ENCODE measurements around the gene EYS.
"Not testable (repeated sequence)": the region's sequence is repeated elsewhere in the genome, so short reads cannot be mapped to it uniquely, and the experiment has no call there.

The EYS gene

GRCh38 chr6:63744810-63745209 lies 1962.2 kb downstream of the EYS start:
- H3K27me3 Mint-ChIP-seq = no peaks in the 10 kb centered on the region
- H3K36me3 Mint-ChIP-seq = no peaks in the 10 kb centered on the region
- H3K4me1 Mint-ChIP-seq = no peaks in the 10 kb centered on the region
- DNase-seq = no peak
- no peak overlapping the region for H3K27ac Mint-ChIP-seq
- no peak overlapping the region for H3K4me3 Mint-ChIP-seq
- CTCF ChIA-PET = no interaction called here
- peaks cover 8% of the 10 kb centered on the region for H3K9me3 Mint-ChIP-seq

GRCh38 chr6:63743691-63744090 lies 1963.3 kb downstream of the EYS start:
- Mint-ChIP-seq H3K36me3 (no peaks in the 10 kb centered on the region), H3K9me3 (peaks cover 8% of the 10 kb centered on the region), H3K27me3 (no peaks in the 10 kb centered on the region), H3K27ac (no peak overlapping the region), H3K4me1 (no peaks in the 10 kb centered on the region), H3K4me3 (no peak overlapping the region)
- CTCF ChIA-PET = no interaction called here
- no peak for DNase-seq

- H3K9me3 Mint-ChIP-seq = peaks cover 4% of the 10 kb centered on the region
- no peak for DNase-seq
- no peaks in the 10 kb centered on the region for H3K27me3 Mint-ChIP-seq
- no peaks in the 10 kb centered on the region for H3K4me1 Mint-ChIP-seq
- no peak overlapping the region for H3K27ac Mint-ChIP-seq
- CTCF ChIA-PET = no interaction called here
- no peaks in the 10 kb centered on the region for H3K36me3 Mint-ChIP-seq
- H3K4me3 Mint-ChIP-seq = no peak overlapping the region
Observed at GRCh38 chr6:63742060-63742459, 1965.0 kb downstream of the EYS start.

DNA sequence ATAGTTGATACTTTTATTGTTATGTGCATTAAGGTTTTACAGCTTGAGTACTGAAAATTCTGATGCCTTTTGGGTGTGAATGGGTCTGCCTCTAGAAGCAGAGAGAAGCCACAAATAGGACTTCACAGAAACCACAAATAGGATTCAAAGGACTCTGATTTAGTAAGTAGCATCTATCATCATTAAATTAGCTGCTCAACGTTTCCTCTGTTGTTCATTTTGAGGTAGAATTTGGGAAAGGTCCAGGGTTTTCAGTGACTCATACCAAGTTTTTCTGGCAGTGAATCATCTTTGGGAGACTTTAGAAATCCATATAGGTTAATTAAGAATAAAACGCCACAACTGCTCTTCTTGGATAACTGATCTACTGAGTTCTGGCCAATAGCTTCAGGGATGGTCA lies 1966.3 kb downstream of the EYS start:
- Mint-ChIP-seq H3K36me3 (no peaks in the 10 kb centered on the region), H3K4me3 (no peak overlapping the region), H3K27me3 (no peaks in the 10 kb centered on the region), H3K9me3 (peaks cover 1% of the 10 kb centered on the region), H3K27ac (no peak overlapping the region), H3K4me1 (no peaks in the 10 kb centered on the region)
- CTCF ChIA-PET = no interaction called here
- DNase-seq = no peak

GRCh38 chr6:63739094-63739687 lies 1967.8 kb downstream of the EYS start:
- Mint-ChIP-seq H3K4me1 (no peaks in the 10 kb centered on the region), H3K27me3 (no peaks in the 10 kb centered on the region), H3K9me3 (peaks cover 2% of the 10 kb centered on the region), H3K27ac (no peak overlapping the region), H3K36me3 (no peaks in the 10 kb centered on the region), H3K4me3 (no peak overlapping the region)
- CTCF ChIA-PET = no interaction called here
- DNase-seq = no peak

- H3K27me3 Mint-ChIP-seq, DNase-seq, H3K4me3 Mint-ChIP-seq, CTCF ChIA-PET, H3K4me1 Mint-ChIP-seq, H3K27ac Mint-ChIP-seq, H3K36me3 Mint-ChIP-seq, H3K9me3 Mint-ChIP-seq: not testable (repeated sequence)
Observed at GRCh38 chr6:63738190-63738589, 1968.8 kb downstream of the EYS start.

DNA sequence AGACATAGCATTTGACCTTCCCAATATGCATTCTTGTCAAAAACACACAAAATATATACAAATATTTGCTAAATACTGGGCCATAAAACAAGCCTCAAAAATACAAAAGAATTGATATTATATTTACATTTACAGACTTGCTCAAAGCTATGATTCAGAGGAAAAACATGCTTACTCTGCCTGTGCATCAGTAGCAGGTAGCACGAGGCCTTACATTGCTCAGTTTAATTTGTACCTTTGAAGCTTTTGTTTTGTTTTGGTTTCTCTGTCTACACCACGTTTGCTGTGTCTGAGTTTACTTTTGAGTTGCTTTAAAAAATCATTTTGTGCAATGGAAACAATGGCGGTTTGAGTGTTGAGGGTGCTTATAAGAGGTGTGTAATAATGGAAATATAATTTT lies 1972.1 kb downstream of the EYS start:
- Mint-ChIP-seq H3K9me3 (peaks cover 2% of the 10 kb centered on the region), H3K27me3 (no peaks in the 10 kb centered on the region), H3K4me1 (no peaks in the 10 kb centered on the region), H3K4me3 (no peak overlapping the region), H3K36me3 (no peaks in the 10 kb centered on the region), H3K27ac (no peak overlapping the region)
- CTCF ChIA-PET = no interaction called here
- DNase-seq = no peak

DNA sequence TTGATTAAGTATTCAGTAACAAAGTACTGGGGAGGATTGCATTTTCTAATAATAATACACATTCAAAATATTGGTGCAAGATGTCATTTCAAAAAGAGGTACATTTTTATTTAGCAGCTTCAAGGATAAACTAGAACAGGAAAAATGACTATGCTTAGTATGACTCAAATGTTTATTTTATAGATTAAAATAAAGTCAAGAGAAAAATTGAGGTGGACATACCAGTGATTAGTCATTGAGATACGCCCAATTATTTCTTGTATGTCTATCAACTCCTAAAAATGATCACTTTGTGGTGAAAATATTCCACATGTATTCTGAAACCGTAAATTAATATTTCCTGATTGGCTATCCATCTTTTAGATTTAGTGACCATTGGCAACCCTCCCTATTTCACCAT lies 1974.7 kb downstream of the EYS start:
- no peaks in the 10 kb centered on the region for H3K4me1 Mint-ChIP-seq
- H3K36me3 Mint-ChIP-seq = no peaks in the 10 kb centered on the region
- no peak overlapping the region for H3K4me3 Mint-ChIP-seq
- H3K27me3 Mint-ChIP-seq = no peaks in the 10 kb centered on the region
- DNase-seq = no peak
- CTCF ChIA-PET = no interaction called here
- peaks cover 2% of the 10 kb centered on the region for H3K9me3 Mint-ChIP-seq
- no peak overlapping the region for H3K27ac Mint-ChIP-seq

DNA sequence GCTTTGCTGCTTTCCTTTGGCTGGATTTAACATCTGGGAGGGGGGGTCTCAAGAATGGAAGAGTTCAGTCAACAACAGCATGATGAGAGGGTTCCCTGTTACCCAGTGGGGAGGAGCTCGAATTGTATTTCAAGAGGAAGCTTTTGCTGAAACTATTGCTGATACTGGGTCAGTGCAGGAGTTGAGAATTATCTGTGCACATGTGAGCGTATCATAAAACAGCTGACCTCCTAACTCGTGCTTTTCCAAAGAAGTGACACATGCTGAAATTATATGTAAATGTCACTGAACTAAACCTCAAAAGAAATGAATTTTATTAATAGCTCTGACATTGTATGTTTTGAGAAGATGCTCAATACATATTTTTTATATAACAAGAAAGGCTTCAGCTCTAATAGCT lies 1975.1 kb downstream of the EYS start:
- CTCF ChIA-PET = interaction anchor here (0.7 kb wide), 1 partner anchor 42 kb away, joined by 3 read pairs; no protein-coding TSS in a partner anchor
- Mint-ChIP-seq H3K27ac (no peak overlapping the region), H3K27me3 (no peaks in the 10 kb centered on the region), H3K36me3 (no peaks in the 10 kb centered on the region), H3K4me1 (no peaks in the 10 kb centered on the region), H3K4me3 (no peak overlapping the region), H3K9me3 (peaks cover 2% of the 10 kb centered on the region)
- no peak for DNase-seq

DNA sequence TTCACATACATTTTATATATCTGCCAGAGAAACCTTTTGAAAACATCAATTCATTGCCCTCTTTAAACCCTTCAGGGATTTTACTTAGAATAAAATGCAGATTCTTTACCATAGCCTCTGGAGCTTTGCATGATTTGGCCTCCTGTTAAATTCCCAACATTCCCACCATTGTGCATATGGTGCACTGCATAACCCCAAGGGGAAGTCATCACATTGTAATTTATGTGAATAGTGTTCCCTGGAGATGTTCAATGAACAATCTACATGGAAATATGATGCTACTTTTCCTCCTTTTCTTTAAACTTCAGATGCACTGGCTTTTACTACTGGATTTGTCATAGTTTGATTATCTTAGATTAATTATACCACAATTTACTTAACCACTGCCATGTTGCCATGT lies 1976.7 kb downstream of the EYS start:
- Mint-ChIP-seq H3K4me1 (no peaks in the 10 kb centered on the region), H3K9me3 (no peaks in the 10 kb centered on the region), H3K36me3 (no peaks in the 10 kb centered on the region), H3K27me3 (no peaks in the 10 kb centered on the region), H3K4me3 (no peak overlapping the region), H3K27ac (no peak overlapping the region)
- no peak for DNase-seq
- CTCF ChIA-PET = no interaction called here

DNA sequence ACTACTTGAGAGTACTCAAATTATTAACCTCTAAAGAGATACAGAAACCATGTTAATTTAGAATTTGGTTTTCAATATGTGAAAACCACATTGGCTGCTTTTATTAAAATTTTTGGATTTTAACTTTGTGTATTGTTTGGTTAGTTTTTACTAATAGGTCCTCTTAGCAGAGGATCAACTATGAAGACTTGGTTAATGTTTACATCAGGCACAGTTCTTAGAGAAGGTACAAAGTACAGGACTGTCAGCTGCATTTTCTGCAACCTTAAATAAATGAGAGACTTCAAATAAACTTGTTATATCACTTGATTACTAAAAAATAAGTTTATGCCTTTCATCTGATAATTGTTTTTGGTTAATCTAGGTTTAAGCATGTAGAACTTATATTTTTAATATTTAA lies 1982.3 kb downstream of the EYS start:
- CTCF ChIA-PET = no interaction called here

GRCh38 chr6:63721181-63721580 lies 1985.8 kb downstream of the EYS start:
- Mint-ChIP-seq H3K4me1 (no peaks in the 10 kb centered on the region), H3K9me3 (no peaks in the 10 kb centered on the region)
- no peak for DNase-seq

More for the DNA sequence above, 1982.3 kb downstream of the EYS start:
- no peaks in the 10 kb centered on the region for H3K27me3 Mint-ChIP-seq
- no peaks in the 10 kb centered on the region for H3K36me3 Mint-ChIP-seq
- H3K27ac Mint-ChIP-seq = no peak overlapping the region
- H3K4me1 Mint-ChIP-seq = no peaks in the 10 kb centered on the region
- H3K9me3 Mint-ChIP-seq = no peaks in the 10 kb centered on the region
- no peak overlapping the region for H3K4me3 Mint-ChIP-seq
- DNase-seq = no peak

GRCh38 chr6:63716169-63716568 lies 1990.9 kb downstream of the EYS start:
- DNase-seq = no peak
- H3K27me3 Mint-ChIP-seq = no peaks in the 10 kb centered on the region
- H3K4me3 Mint-ChIP-seq = no peak overlapping the region
- CTCF ChIA-PET = no interaction called here
- H3K27ac Mint-ChIP-seq = no peak overlapping the region
- H3K36me3 Mint-ChIP-seq = peaks cover 26% of the 10 kb centered on the region
- no peaks in the 10 kb centered on the region for H3K4me1 Mint-ChIP-seq
- H3K9me3 Mint-ChIP-seq = no peaks in the 10 kb centered on the region

More at GRCh38 chr6:63721181-63721580, 1985.8 kb downstream of the EYS start:
- peaks cover 1% of the 10 kb centered on the region for H3K36me3 Mint-ChIP-seq
- no peak overlapping the region for H3K4me3 Mint-ChIP-seq
- CTCF ChIA-PET = no interaction called here
- no peaks in the 10 kb centered on the region for H3K27me3 Mint-ChIP-seq
- H3K27ac Mint-ChIP-seq = no peak overlapping the region

GRCh38 chr6:63714091-63714490 lies 1992.9 kb downstream of the EYS start:
- no peak for DNase-seq
- Mint-ChIP-seq H3K36me3 (peaks cover 42% of the 10 kb centered on the region), H3K4me3 (no peak overlapping the region), H3K27me3 (no peaks in the 10 kb centered on the region), H3K27ac (no peak overlapping the region), H3K9me3 (no peaks in the 10 kb centered on the region), H3K4me1 (no peaks in the 10 kb centered on the region)
- CTCF ChIA-PET = no interaction called here

DNA sequence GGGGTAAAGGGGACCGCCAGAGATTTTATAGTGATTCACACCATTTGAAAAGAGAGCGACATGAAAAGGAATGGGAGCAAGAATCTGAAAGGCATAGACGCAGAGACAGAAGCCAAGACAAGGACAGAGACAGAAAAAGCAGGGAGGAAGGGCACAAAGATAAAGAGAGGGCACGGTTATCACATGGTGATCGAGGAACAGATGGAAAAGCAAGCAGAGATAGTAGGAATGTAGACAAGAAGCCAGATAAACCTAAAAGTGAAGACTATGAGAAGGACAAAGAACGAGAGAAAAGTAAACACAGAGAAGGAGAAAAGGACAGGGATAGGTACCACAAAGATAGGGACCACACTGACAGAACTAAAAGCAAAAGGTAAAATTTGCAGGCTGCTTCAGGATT lies 1993.7 kb downstream of the EYS start:
- no peaks in the 10 kb centered on the region for H3K27me3 Mint-ChIP-seq
- CTCF ChIA-PET = no interaction called here
- no peaks in the 10 kb centered on the region for H3K9me3 Mint-ChIP-seq
- no peak for DNase-seq
- H3K36me3 Mint-ChIP-seq = peaks cover 45% of the 10 kb centered on the region
- H3K27ac Mint-ChIP-seq = no peak overlapping the region
- no peak overlapping the region for H3K4me3 Mint-ChIP-seq
- no peaks in the 10 kb centered on the region for H3K4me1 Mint-ChIP-seq

DNA sequence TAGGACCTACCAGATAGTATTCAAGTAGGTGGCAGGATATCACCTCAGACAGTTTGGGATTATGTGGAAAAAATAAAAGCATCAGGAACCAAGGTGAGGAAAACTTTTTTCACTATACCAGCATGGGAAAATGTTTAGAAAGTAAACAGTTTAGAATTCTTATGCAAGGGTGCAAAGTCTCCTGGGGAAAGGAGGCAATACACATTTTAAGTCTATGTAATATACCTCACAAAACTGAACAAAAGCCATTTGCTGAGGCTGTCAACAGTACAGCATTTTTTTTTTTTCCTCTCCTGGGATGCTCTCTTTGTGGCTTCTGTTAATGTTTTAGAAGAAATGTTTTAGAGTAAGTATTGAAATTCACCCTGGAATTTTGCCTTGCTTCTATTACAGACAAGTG lies 1997.9 kb downstream of the EYS start:
- no peak overlapping the region for H3K4me3 Mint-ChIP-seq
- no peak overlapping the region for H3K27ac Mint-ChIP-seq
- peaks cover 67% of the 10 kb centered on the region for H3K36me3 Mint-ChIP-seq
- peaks cover 15% of the 10 kb centered on the region for H3K4me1 Mint-ChIP-seq
- no peaks in the 10 kb centered on the region for H3K27me3 Mint-ChIP-seq
- CTCF ChIA-PET = no interaction called here
- no peaks in the 10 kb centered on the region for H3K9me3 Mint-ChIP-seq
- DNase-seq = no peak

Data from activated naive CD4-positive, alpha-beta T cell treated with anti-CD3 and anti-CD28 coated beads, Interleukin-2, amount 10 ng/mL, durations not matched to agents 7 days and 5 days (primary cell).